ENCODE data around the gene ZYX. TPM values are rescaled to one million over a fixed set of nuclear protein-coding genes. Genes with fewer than 3 reads are reported as not detected.
A peak's percentile ranks its signal among the peaks of the same experiment; 100 is the strongest.
"Not testable (repeated sequence)": the region's sequence is repeated elsewhere in the genome, so short reads cannot be mapped to it uniquely, and the experiment has no call there.

ZYX gene
- total and polyA plus RNA-seq, 4 donors: 18.3 to 169 (median 98.0) TPM

GRCh38 chr7:143416565-143417149 is 35.5 kb downstream of the ZYX start:
- DNase-seq (ENCODE audit: low read depth in 4 of 6, low spot score in 6 of 6): peak in 5 of 6 donors; percentile 29 to 87 (median 50)

GRCh38 chr7:143417734-143418383 is 36.7 kb downstream of the ZYX start:
- WGBS (ENCODE audit: insufficient coverage): no CpG with 5 or more reads among the region's 1 CpG
- Histone ChIP-seq H3K4me3 (ENCODE audit: low read depth, low read length) (no peak overlapping the region), H3K9me3 (ENCODE audit: control insufficient read depth, insufficient read depth, low read length) (no peaks in the 10 kb centered on the region), H3K27me3 (ENCODE audit: control insufficient read depth, insufficient read depth, low read length) (no peaks in the 10 kb centered on the region), H3K27ac (ENCODE audit: low read depth, low read length) (no peak overlapping the region), H3K4me1 (ENCODE audit: control insufficient read depth, insufficient read depth, low read length) (no peaks in the 10 kb centered on the region), H3K36me3 (ENCODE audit: control insufficient read depth, insufficient read depth, low read length) (no peaks in the 10 kb centered on the region)
- no peak for DNase-seq (ENCODE audit: low read depth in 4 of 6, low spot score in 6 of 6)

More at GRCh38 chr7:143416565-143417149, 35.5 kb downstream of the ZYX start:
- Histone ChIP-seq H3K4me1 (ENCODE audit: control insufficient read depth, insufficient read depth, low read length) (no peaks in the 10 kb centered on the region), H3K27me3 (ENCODE audit: control insufficient read depth, insufficient read depth, low read length) (no peaks in the 10 kb centered on the region), H3K9me3 (ENCODE audit: control insufficient read depth, insufficient read depth, low read length) (no peaks in the 10 kb centered on the region), H3K27ac (ENCODE audit: low read depth, low read length) (no peak overlapping the region), H3K36me3 (ENCODE audit: control insufficient read depth, insufficient read depth, low read length) (no peaks in the 10 kb centered on the region), H3K4me3 (ENCODE audit: low read depth, low read length) (no peak overlapping the region)
- 17% methylated on average over 1 of the region's 3 CpGs for WGBS (ENCODE audit: insufficient coverage)

DNA sequence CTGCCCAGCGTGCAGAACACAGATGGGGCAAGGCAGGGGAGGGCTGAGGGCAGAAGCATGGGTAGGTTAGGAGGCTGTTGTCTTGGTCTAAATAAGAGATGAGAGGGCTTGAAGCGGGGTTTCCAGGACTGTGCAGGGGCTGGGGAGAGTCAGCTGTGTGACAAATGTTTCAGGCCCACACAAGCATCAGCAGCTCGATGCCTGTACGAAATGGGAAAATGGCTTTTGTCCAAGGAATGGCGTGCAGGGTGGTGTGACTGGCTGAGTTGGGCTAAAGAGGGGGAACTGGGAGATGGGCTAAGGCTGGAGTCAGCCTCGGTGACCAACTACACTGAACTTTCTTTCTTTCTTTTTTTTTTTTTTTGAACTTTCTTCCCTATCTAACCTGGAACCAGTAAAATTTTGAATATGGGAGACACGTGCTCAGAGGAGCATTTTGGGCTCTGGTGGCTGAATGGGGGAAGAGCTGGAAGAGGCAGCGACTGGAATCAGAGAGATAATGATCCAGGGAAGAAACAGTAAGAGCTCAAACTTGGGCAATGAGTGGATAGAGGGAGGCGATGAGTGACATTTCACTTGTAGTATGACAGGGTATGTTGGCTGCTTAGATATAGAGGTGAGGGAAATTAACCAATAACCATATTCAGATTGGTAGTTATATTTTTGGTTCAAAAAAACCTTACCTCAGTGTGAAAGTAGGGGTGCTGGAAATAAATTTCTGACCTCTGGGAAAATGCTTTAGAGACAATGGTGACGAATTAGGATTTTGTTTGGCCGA is 37.7 kb downstream of the ZYX start:
- Histone ChIP-seq H3K27ac (ENCODE audit: low read depth, low read length) (no peak overlapping the region), H3K9me3 (ENCODE audit: control insufficient read depth, insufficient read depth, low read length) (no peaks in the 10 kb centered on the region), H3K4me1 (ENCODE audit: control insufficient read depth, insufficient read depth, low read length) (no peaks in the 10 kb centered on the region), H3K27me3 (ENCODE audit: control insufficient read depth, insufficient read depth, low read length) (no peaks in the 10 kb centered on the region), H3K4me3 (ENCODE audit: low read depth, low read length) (no peak overlapping the region), H3K36me3 (ENCODE audit: control insufficient read depth, insufficient read depth, low read length) (no peaks in the 10 kb centered on the region)
- DNase-seq (ENCODE audit: low read depth in 4 of 6, low spot score in 6 of 6): no peak
- 80% methylated on average over 6 of the region's 11 CpGs for WGBS (ENCODE audit: insufficient coverage)

DNA sequence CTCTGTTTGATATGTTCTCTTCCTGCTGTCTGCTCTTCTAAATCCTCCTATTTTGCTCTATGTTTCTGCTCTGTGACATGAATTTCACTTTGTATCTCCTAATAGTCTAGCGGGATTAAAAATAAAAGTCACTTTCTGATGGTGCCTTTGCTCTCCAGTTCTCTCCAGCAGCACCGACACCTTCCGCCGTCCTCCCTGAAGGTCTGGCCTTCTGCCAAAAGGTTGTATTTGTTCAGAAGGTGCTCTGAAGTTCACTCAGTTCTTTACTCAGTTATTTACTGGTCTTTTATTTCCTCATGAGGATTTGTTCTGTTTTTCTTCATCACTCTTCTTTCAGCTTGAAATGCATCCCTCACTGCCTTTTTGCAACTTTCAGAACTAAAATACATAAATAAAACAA is 38.7 kb downstream of the ZYX start:
- no peak overlapping the region for H3K4me3 ChIP-seq (ENCODE audit: low read depth, low read length)
- H3K27ac ChIP-seq (ENCODE audit: low read depth, low read length): no peak overlapping the region
- 39% methylated on average over 3 of the region's 4 CpGs for WGBS (ENCODE audit: insufficient coverage)
- H3K27me3 ChIP-seq (ENCODE audit: control insufficient read depth, insufficient read depth, low read length): no peaks in the 10 kb centered on the region
- H3K9me3 ChIP-seq (ENCODE audit: control insufficient read depth, insufficient read depth, low read length): no peaks in the 10 kb centered on the region
- H3K4me1 ChIP-seq (ENCODE audit: control insufficient read depth, insufficient read depth, low read length): no peaks in the 10 kb centered on the region
- no peak for DNase-seq (ENCODE audit: low read depth in 4 of 6, low spot score in 6 of 6)
- H3K36me3 ChIP-seq (ENCODE audit: control insufficient read depth, insufficient read depth, low read length): no peaks in the 10 kb centered on the region

- not testable (repeated sequence) for H3K4me1 ChIP-seq (ENCODE audit: control insufficient read depth, insufficient read depth, low read length); H3K27me3 ChIP-seq (ENCODE audit: control insufficient read depth, insufficient read depth, low read length); DNase-seq (ENCODE audit: low read depth in 4 of 6, low spot score in 6 of 6); H3K36me3 ChIP-seq (ENCODE audit: control insufficient read depth, insufficient read depth, low read length); H3K4me3 ChIP-seq (ENCODE audit: low read depth, low read length); H3K27ac ChIP-seq (ENCODE audit: low read depth, low read length); H3K9me3 ChIP-seq (ENCODE audit: control insufficient read depth, insufficient read depth, low read length)
- 100% methylated on average over 1 of the region's 3 CpGs for WGBS (ENCODE audit: insufficient coverage)
Observed at GRCh38 chr7:143420624-143421023, 39.5 kb downstream of the ZYX start.

GRCh38 chr7:143422033-143422432 is 40.9 kb downstream of the ZYX start:
- Histone ChIP-seq H3K27me3 (ENCODE audit: control insufficient read depth, insufficient read depth, low read length) (no peaks in the 10 kb centered on the region), H3K27ac (ENCODE audit: low read depth, low read length) (no peak overlapping the region), H3K4me1 (ENCODE audit: control insufficient read depth, insufficient read depth, low read length) (no peaks in the 10 kb centered on the region), H3K36me3 (ENCODE audit: control insufficient read depth, insufficient read depth, low read length) (no peaks in the 10 kb centered on the region), H3K4me3 (ENCODE audit: low read depth, low read length) (no peak overlapping the region), H3K9me3 (ENCODE audit: control insufficient read depth, insufficient read depth, low read length) (no peaks in the 10 kb centered on the region)
- DNase-seq (ENCODE audit: low read depth in 4 of 6, low spot score in 6 of 6): no peak
- 92% methylated on average over 3 of the region's 3 CpGs for WGBS (ENCODE audit: insufficient coverage)

GRCh38 chr7:143424476-143424875 is 43.3 kb downstream of the ZYX start:
- WGBS (ENCODE audit: insufficient coverage): 97% methylated on average over 19 of the region's 34 CpGs
- H3K4me3 ChIP-seq (ENCODE audit: low read depth, low read length); H3K27ac ChIP-seq (ENCODE audit: low read depth, low read length); H3K9me3 ChIP-seq (ENCODE audit: control insufficient read depth, insufficient read depth, low read length); H3K27me3 ChIP-seq (ENCODE audit: control insufficient read depth, insufficient read depth, low read length); H3K4me1 ChIP-seq (ENCODE audit: control insufficient read depth, insufficient read depth, low read length); H3K36me3 ChIP-seq (ENCODE audit: control insufficient read depth, insufficient read depth, low read length); DNase-seq (ENCODE audit: low read depth in 4 of 6, low spot score in 6 of 6): not testable (repeated sequence)

DNA sequence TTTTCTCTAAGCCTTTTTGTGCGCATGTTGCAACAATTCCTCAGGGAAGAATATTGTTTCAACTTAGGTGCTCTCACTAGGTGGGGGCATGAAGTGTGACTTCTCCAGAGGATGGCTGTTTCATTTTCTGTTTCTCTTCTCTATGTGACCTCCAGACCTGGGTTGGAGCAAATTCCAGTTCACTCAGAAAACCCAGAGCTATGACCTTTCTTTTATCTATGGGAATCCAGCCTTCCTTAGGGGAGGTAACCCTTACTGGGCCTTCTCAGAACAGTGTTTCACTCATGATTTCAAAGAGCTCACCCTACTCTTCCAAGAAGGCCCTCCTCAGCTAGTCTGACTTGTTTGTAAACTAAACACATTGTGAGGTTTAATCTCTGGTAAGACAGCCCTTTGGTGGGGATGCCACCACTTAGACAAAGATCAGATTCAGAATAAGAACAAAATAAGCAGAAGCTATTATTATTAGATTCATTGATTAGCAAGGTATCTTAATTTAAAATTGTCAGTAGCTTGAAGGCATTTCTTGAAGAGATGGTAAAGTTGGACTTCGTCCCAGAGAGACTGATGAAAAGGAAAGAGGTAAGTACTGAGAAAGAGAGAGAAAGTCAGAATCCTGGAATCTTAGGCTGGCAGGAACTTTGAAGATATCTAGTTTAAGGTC is 45.5 kb downstream of the ZYX start:
- Histone ChIP-seq H3K9me3 (ENCODE audit: control insufficient read depth, insufficient read depth, low read length) (no peaks in the 10 kb centered on the region), H3K27ac (ENCODE audit: low read depth, low read length) (no peak overlapping the region), H3K4me1 (ENCODE audit: control insufficient read depth, insufficient read depth, low read length) (no peaks in the 10 kb centered on the region), H3K36me3 (ENCODE audit: control insufficient read depth, insufficient read depth, low read length) (no peaks in the 10 kb centered on the region), H3K27me3 (ENCODE audit: control insufficient read depth, insufficient read depth, low read length) (no peaks in the 10 kb centered on the region), H3K4me3 (ENCODE audit: low read depth, low read length) (no peak overlapping the region)
- DNase-seq (ENCODE audit: low read depth in 4 of 6, low spot score in 6 of 6): no peak
- WGBS (ENCODE audit: insufficient coverage): 93% methylated on average over 1 of the region's 2 CpGs

- Histone ChIP-seq H3K9me3 (ENCODE audit: control insufficient read depth, insufficient read depth, low read length) (no peaks in the 10 kb centered on the region), H3K36me3 (ENCODE audit: control insufficient read depth, insufficient read depth, low read length) (no peaks in the 10 kb centered on the region), H3K27ac (ENCODE audit: low read depth, low read length) (no peak overlapping the region), H3K4me3 (ENCODE audit: low read depth, low read length) (no peak overlapping the region), H3K27me3 (ENCODE audit: control insufficient read depth, insufficient read depth, low read length) (no peaks in the 10 kb centered on the region), H3K4me1 (ENCODE audit: control insufficient read depth, insufficient read depth, low read length) (no peaks in the 10 kb centered on the region)
- no peak for DNase-seq (ENCODE audit: low read depth in 4 of 6, low spot score in 6 of 6)
- no CpG with 5 or more reads among the region's 10 CpGs for WGBS (ENCODE audit: insufficient coverage)
Observed at GRCh38 chr7:143429770-143430698, 48.9 kb downstream of the ZYX start.

All from spinal cord (tissue), 10 donors.